Pancreas (tissue), 10 donors: Measurements from ENCODE around the gene KPNA6. TPM values are rescaled to one million over a fixed set of nuclear protein-coding genes. Genes with fewer than 3 reads are reported as not detected.

ENCODE experiments used
- ATAC-seq, 4 donors: fragments of 200-7000 bp; cut with Tn5 transposase; one replicate each; pipeline versions ENCODE4 v1.8.0 to v1.9.1; 2020; ENCODE audit warnings: mild to moderate bottlenecking in 4 of 4, moderate library complexity in 4 of 4
- DNase-seq, 6 donors: peaks; one replicate each; pipeline ENCODE4 v3.0.0-alpha.2; 2020
- FAIRE-seq: peaks from 2 replicates; lab custom pipeline; 2012; peaks lifted over from hg19 to GRCh38; lab: Jason Lieb, UNC
- H3K27ac ChIP-seq, 4 donors: fragments of 200-600 bp; sonication (generic); 1 replicate in 3 of 4; 2 replicates in 1 of 4; pipeline versions ENCODE4 v1.5.0 to v1.8.0; 2020
- H3K27me3 ChIP-seq, 4 donors: fragments of 200-600 bp; one replicate each; pipeline ENCODE4 v1.8.0; 2021
- H3K36me3 ChIP-seq, 3 donors: fragments of 200-600 bp; sonication (generic) in 1 of 3; one replicate each; pipeline versions ENCODE4 v1.5.0 to v1.8.0; 2020 to 2021
- H3K4me1 ChIP-seq, 3 donors: fragments of 200-600 bp; one replicate each; pipeline ENCODE4 v1.8.0; 2021
- H3K4me3 ChIP-seq, 4 donors: fragments of 200-600 bp; sonication (generic) in 2 of 4; one replicate each; pipeline versions ENCODE4 v1.5.0 to v1.8.0; 2020 to 2021
- H3K9me3 ChIP-seq, 4 donors: fragments of 200-600 bp; one replicate each; pipeline ENCODE4 v1.8.0; 2021
- CTCF ChIP-seq, 4 donors: fragments of 200-600 bp; sonication (generic) in 3 of 4; IDR thresholded peaks; one replicate each; pipeline versions ENCODE4 v1.5.0 to v1.8.0; 2021; ENCODE audit warnings: antibody characterized with exemption in 4 of 4
- WGBS, 2 donors: extraction: QIAGEN DNeasy Blood & Tissue Kit; methylation state at CpG; one replicate each; pipeline ENCODE4 v1.1.7; 2013; 5-methylcytosine and 5-hydroxymethylcytosine counted together
- intact Hi-C, 3 donors: fragments of 100-400 bp; cut with DNase I; formaldehyde crosslinking; loops; one replicate each; pipeline versions ENCODE4 v1.11.1 to v1.14.2; 2022
- polyA plus RNA-seq, 2 donors: library from polyadenylated mRNA; stranded (reverse); fragments of 200-250 nt; gene quantifications; one replicate each; pipeline ENCODE4 v1.2.3, GENCODE V29; 2013
- total RNA-seq, 6 donors: library from RNA; stranded (reverse); fragmentation: NEBNext Ultra II Directional in 4 of 6; extraction: Animal tissue kit (Norgen Biotek cat#: 25700) in 4 of 6; gene quantifications; one replicate each; pipeline versions ENCODE4 v1.2.1 to v1.2.4, GENCODE V29; 2021 to 2023
- donor health status: healthy with polysubstance abuse.
- donor health status: DM: no; HTN: no; CAD: no; lungs with moderate emphysema.
- donor health status: DM: no; HTN: no; CAD: no.
- donor health status: control.
- donor health status: control.
- donor health status: Bipolar disorder and iron deficiency.
- donor health status: DM: yes; HTN: yes; CAD: no.
- donor health status: DM: no; HTN: no; CAD: no.
- donor health status: DM: no; HTN: no; CAD: no.
- donor health status: DM: yes; HTN: yes; CAD: no.

Gene KPNA6
- total and polyA plus RNA-seq, 8 donors, result 4.9 to 36.2 (median 24.0) TPM

GRCh38 chr1:32179443-32180185, 71.8 kb downstream of the KPNA6 start, which contains the start of gene TXLNA:
TSS of gene TXLNA (plus strand) at chr1:32179675. CDS start at chr1:32180346, 671 bp downstream.
- intact Hi-C loops, result no loop called here
- peaks cover 0 to 18% (median 15%) of the 10 kb centered on the region in 3 donors for H3K4me1 ChIP-seq

GRCh38 chr1:32180186-32181060, 72.6 kb downstream of the KPNA6 start:
- 4 to 5% methylated on average over 36 of the region's 36 CpGs for WGBS, 2 donors
- Histone ChIP-seq H3K36me3 (peaks cover 0 to 19% (median 5%) of the 10 kb centered on the region in 3 donors), H3K4me1 (peaks cover 0 to 20% (median 15%) of the 10 kb centered on the region in 3 donors), H3K27ac (peak overlapping the region; percentile 75 to 93 (median 82)), H3K27me3 (no peaks in the 10 kb centered on the region), H3K4me3 (peak overlapping the region; percentile 46 to 80 (median 67)), H3K9me3 (no peaks in the 10 kb centered on the region)
- DNase-seq (peak; percentile 47 to 83 (median 66)), FAIRE-seq (no peak), ATAC-seq (peak; percentile 44 to 60 (median 56))
- intact Hi-C loops, result no loop called here
- TF ChIP-seq CTCF (IDR thresholded peaks at IDR 0.05), result no peak

More at GRCh38 chr1:32179443-32180185, 71.8 kb downstream of the KPNA6 start, which contains the start of gene TXLNA:
- WGBS, 2 donors, result 0 to 1% methylated on average over 67 to 79 of the region's 79 CpGs
- peaks cover 0 to 13% (median 5%) of the 10 kb centered on the region in 3 donors for H3K36me3 ChIP-seq
- no peak for TF ChIP-seq CTCF (IDR thresholded peaks at IDR 0.05)
- peak within 1 kb of the TSS; percentile 46 to 80 (median 67) for H3K4me3 ChIP-seq
- peak; percentile 89 to 97 (median 93) for DNase-seq
- no peak for FAIRE-seq
- peak within 1 kb of the TSS; percentile 75 to 93 (median 82) for H3K27ac ChIP-seq
- H3K27me3 ChIP-seq, result no peaks in the 10 kb centered on the region
- peak; percentile 93 to 95 (median 94) for ATAC-seq
- no peaks in the 10 kb centered on the region for H3K9me3 ChIP-seq

GRCh38 chr1:32181065-32181464, 73.2 kb downstream of the KPNA6 start:
- Histone ChIP-seq H3K9me3 (no peaks in the 10 kb centered on the region), H3K4me3 (peak overlapping the region in 2 of 4 donors; percentile 71 to 80), H3K36me3 (peaks cover 0 to 19% (median 5%) of the 10 kb centered on the region in 3 donors), H3K27ac (no peak overlapping the region), H3K27me3 (no peaks in the 10 kb centered on the region), H3K4me1 (peaks cover 0 to 20% (median 15%) of the 10 kb centered on the region in 3 donors)
- intact Hi-C loops, result no loop called here
- 63 to 71% methylated on average over 9 of the region's 9 CpGs for WGBS, 2 donors
- TF ChIP-seq CTCF (IDR thresholded peaks at IDR 0.05), result no peak
- FAIRE-seq (no peak), DNase-seq (no peak), ATAC-seq (no peak)

- DNase-seq (no peak), FAIRE-seq (no peak), ATAC-seq (no peak)
- Histone ChIP-seq H3K27ac (no peak overlapping the region), H3K27me3 (no peaks in the 10 kb centered on the region), H3K4me3 (peak overlapping the region in 1 of 4 donors; percentile 80), H3K4me1 (peaks cover 0 to 20% (median 15%) of the 10 kb centered on the region in 3 donors), H3K9me3 (no peaks in the 10 kb centered on the region), H3K36me3 (peaks cover 0 to 19% (median 5%) of the 10 kb centered on the region in 3 donors)
- no peak for TF ChIP-seq CTCF (IDR thresholded peaks at IDR 0.05)
- WGBS, 2 donors, result 60 to 74% methylated on average over 5 of the region's 5 CpGs
- intact Hi-C loops, result no loop called here
These were observed 73.7 kb downstream of the KPNA6 start for GRCh38 chr1:32181563-32181962.
